GM12891 (cell line): Measurements from ENCODE around the gene BATF3.

Source experiments
- POLR2A ChIP-seq: IDR thresholded peaks from 2 replicates; pipeline ENCODE4 v1.6.1; 2011; ENCODE audit warnings: low read depth, low read length, control low read depth
- TAF1 ChIP-seq: IDR thresholded peaks from 2 replicates; pipeline ENCODE4 v1.6.1; 2011; ENCODE audit warnings: low read depth, low read length, control low read depth

GRCh38 chr1:212690816-212691403 lies 8.7 kb downstream of the BATF3 start:
- TF ChIP-seq POLR2A (no peak), TAF1 (no peak)
